Nephron progenitor cell (in vitro differentiated cells): Measurements from ENCODE around the gene PLIN4.

ENCODE experiments used
- DNase-seq: peaks from one replicate; pipeline ENCODE4 v3.0.0; 2021
- H3K27ac Mint-ChIP-seq: 2 replicates; pipeline ENCODE4 v1.8.0; 2021; ENCODE audit warnings: mild to moderate bottlenecking, moderate library complexity, mixed read lengths
- H3K27me3 Mint-ChIP-seq: 2 replicates; pipeline ENCODE4 v1.8.0; 2021; ENCODE audit warnings: mild to moderate bottlenecking, low read depth, mixed read lengths; ENCODE audit not compliant: poor library complexity
- H3K36me3 Mint-ChIP-seq: 2 replicates; pipeline ENCODE4 v1.8.0; 2021; ENCODE audit warnings: low read depth, mixed read lengths
- H3K4me1 Mint-ChIP-seq: 2 replicates; pipeline ENCODE4 v1.8.0; 2021; ENCODE audit warnings: mixed read lengths
- H3K4me3 Mint-ChIP-seq: 2 replicates; pipeline ENCODE4 v1.8.0; 2021; ENCODE audit warnings: mild to moderate bottlenecking, moderate library complexity, mixed read lengths
- H3K9me3 Mint-ChIP-seq: 2 replicates; pipeline ENCODE4 v1.8.0; 2021; ENCODE audit warnings: mild to moderate bottlenecking, moderate library complexity, mixed read lengths
- TF ChIP-seq, protein P1 (sequence below): fragments of 200-600 bp; sonication (generic); IDR thresholded peaks from 2 replicates; pipeline ENCODE4 v1.5.0; 2021; ENCODE audit warnings: antibody characterized with exemption

The PLIN4 gene

DNA sequence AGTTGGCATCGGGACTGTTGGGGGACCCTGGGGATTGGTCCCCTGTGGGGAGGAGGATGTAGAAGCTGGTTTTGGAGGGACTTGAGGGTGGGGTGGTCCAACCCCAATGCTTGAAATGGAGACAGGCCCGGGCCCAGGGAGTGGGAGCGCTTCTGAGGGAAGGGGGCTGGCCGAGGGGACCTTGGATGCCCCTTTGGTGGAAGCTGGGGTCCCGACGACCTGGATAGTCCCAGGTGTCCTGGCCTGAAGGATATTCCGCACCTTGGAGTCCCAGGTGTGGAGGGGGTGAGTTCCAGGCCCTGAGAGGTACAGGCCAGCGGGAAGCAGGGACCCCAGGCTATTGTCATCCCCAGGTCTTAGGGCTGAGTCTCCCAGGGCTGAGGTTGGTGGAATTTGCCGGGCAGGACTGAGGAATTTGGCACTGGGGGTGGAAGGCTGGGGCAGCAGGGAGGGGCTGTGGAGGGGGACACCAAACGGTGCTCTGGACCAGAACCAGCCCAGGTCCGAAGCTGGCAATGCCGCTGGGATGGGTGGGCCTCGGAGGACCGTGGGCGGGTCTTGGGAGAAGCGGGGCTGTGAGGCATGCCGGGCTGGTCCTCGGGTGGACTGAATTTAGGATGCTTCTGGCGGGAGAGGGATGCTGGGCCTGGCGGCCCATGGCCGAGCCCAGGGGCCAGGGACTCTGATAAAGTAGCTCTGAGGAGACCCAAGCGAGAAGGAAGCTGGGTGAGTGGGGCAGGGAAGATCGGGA is 44.3 kb downstream of the PLIN4 start:
- TF ChIP-seq, protein P1, sequence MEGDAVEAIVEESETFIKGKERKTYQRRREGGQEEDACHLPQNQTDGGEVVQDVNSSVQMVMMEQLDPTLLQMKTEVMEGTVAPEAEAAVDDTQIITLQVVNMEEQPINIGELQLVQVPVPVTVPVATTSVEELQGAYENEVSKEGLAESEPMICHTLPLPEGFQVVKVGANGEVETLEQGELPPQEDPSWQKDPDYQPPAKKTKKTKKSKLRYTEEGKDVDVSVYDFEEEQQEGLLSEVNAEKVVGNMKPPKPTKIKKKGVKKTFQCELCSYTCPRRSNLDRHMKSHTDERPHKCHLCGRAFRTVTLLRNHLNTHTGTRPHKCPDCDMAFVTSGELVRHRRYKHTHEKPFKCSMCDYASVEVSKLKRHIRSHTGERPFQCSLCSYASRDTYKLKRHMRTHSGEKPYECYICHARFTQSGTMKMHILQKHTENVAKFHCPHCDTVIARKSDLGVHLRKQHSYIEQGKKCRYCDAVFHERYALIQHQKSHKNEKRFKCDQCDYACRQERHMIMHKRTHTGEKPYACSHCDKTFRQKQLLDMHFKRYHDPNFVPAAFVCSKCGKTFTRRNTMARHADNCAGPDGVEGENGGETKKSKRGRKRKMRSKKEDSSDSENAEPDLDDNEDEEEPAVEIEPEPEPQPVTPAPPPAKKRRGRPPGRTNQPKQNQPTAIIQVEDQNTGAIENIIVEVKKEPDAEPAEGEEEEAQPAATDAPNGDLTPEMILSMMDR = no peak
- Mint-ChIP-seq H3K4me1 (peaks cover 21% of the 10 kb centered on the region), H3K27ac (peak overlapping the region; percentile 79), H3K36me3 (peaks cover 20% of the 10 kb centered on the region), H3K9me3 (peaks cover 3% of the 10 kb centered on the region), H3K27me3 (peaks cover 3% of the 10 kb centered on the region), H3K4me3 (peak overlapping the region; percentile 92)
- DNase-seq = peak; percentile 36

DNA sequence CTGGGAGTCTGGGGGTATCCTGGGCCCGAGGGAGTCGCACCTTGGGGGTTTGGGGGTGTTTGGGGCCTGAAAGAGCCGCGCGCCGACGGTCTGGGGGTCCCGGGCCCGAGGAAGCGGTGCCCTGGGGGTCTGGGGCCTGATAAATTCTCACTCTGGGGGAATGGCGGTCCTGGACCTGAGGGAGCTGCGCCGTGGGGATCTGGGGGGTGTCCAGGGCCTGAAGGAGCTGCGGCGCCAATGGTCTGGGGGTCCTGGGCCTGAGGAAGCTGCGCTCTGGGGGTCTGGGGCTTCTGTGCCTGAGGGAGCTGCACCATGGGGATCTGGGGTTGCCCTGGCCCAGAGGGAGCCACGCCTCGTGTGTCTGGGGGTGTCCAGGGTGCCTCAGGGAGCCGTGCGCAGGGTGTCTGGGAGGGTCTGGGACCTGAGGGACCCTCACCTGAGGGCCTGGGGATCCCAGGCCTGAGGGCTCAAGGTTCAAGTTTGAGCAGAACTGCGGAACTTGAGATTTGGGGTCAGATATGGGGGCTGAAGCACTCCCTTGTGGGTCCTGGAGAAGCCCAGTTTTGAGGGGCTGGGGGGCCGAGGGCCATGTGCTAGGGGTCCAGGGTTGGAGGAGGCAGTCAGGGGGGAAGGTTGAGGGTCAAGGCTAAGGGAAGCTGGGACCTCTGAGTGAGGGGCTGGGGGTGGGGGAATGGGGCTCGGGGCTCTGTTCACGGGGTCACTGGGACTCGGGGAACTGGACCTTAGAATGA is 45.1 kb downstream of the PLIN4 start:
- TF ChIP-seq, protein P1 = no peak
- H3K27ac Mint-ChIP-seq = peak overlapping the region; percentile 79
- H3K4me1 Mint-ChIP-seq = peaks cover 21% of the 10 kb centered on the region
- H3K4me3 Mint-ChIP-seq = peak overlapping the region; percentile 92
- no peak for DNase-seq
- H3K36me3 Mint-ChIP-seq = peaks cover 20% of the 10 kb centered on the region
- peaks cover 3% of the 10 kb centered on the region for H3K27me3 Mint-ChIP-seq
- peaks cover 3% of the 10 kb centered on the region for H3K9me3 Mint-ChIP-seq

GRCh38 chr19:4472174-4472974 is 45.9 kb downstream of the PLIN4 start, which contains the start of gene HDGFL2:
HDGFL2 (plus strand) TSS chr19:4472297; CDS start chr19:4472351, 54 bp downstream.
- peak within 1 kb of the TSS; percentile 79 for H3K27ac Mint-ChIP-seq
- peaks cover 3% of the 10 kb centered on the region for H3K9me3 Mint-ChIP-seq
- TF ChIP-seq, protein P1 = no peak
- H3K27me3 Mint-ChIP-seq = peaks cover 3% of the 10 kb centered on the region
- H3K4me1 Mint-ChIP-seq = peaks cover 21% of the 10 kb centered on the region
- DNase-seq = peak; percentile 97
- H3K4me3 Mint-ChIP-seq = peak within 1 kb of the TSS; percentile 92
- peaks cover 12% of the 10 kb centered on the region for H3K36me3 Mint-ChIP-seq

DNA sequence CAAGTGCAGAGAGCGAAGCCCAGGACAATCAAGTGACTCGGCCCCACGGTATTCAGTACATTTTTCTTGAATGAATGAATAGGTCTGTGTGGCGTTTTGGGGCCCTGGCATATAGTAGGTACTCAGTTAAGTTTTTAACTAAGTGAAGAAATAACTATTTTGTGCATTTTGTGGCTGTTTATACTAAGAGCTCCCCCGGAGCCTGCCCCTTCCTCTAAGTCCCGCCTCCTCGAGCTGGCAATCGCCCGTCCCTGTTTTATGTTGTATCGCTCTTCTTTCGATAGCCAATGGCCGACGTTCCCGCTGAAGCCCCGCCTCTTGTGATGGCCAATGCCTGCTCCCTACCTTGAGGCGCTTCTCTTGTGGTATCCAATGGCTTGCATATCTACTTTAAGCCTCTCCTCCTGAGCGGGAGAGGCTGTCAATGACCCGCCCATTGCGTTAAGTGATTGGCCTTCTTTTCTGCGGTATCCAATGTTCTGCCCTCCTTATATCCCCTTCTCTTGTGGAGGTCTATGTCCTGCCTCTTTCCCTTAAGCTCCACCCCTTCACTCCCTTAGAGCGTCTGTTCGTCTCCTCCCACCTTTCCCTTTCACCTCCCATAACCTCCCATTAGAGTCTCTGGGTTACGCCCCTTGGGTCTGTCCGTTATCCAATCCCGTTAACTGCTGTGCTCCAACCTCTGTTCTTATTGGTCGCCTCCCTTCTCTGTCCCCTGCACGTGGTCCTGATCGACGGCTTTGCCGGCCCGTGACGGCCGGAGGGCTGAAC is 46.7 kb downstream of the PLIN4 start:
- peaks cover 21% of the 10 kb centered on the region for H3K4me1 Mint-ChIP-seq
- peaks cover 3% of the 10 kb centered on the region for H3K27me3 Mint-ChIP-seq
- peaks cover 3% of the 10 kb centered on the region for H3K9me3 Mint-ChIP-seq
- H3K4me3 Mint-ChIP-seq = no peak overlapping the region
- TF ChIP-seq, protein P1 = no peak
- DNase-seq = peak; percentile 94
- H3K27ac Mint-ChIP-seq = no peak overlapping the region
- H3K36me3 Mint-ChIP-seq = peaks cover 4% of the 10 kb centered on the region

DNA sequence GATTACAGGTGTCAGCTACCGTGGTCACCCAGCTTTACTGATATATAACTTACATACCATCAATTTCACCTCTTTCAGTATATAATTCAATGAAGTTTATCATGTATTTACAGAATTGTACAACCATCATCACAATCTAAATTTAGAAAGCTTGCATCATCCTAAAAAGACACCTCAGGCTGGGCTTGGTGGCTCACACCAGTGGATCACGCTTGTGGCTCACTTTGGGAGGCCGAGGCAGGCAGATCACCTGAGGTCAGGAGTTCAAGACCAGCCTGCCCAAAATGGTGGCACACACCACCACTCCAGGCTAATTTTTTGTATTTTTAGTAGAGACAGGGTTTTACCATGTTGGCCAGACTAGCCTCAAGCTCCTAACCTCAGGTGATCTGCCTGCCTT is 50.5 kb downstream of the PLIN4 start:
- Mint-ChIP-seq H3K4me1 (peaks cover 5% of the 10 kb centered on the region), H3K36me3 (no peaks in the 10 kb centered on the region), H3K9me3 (peaks cover 3% of the 10 kb centered on the region), H3K27ac (no peak overlapping the region), H3K27me3 (peaks cover 6% of the 10 kb centered on the region), H3K4me3 (no peak overlapping the region)
- TF ChIP-seq, protein P1 = no peak
- DNase-seq = no peak
